Measurements from ENCODE around the gene SLC30A2.

The SLC30A2 gene

DNA sequence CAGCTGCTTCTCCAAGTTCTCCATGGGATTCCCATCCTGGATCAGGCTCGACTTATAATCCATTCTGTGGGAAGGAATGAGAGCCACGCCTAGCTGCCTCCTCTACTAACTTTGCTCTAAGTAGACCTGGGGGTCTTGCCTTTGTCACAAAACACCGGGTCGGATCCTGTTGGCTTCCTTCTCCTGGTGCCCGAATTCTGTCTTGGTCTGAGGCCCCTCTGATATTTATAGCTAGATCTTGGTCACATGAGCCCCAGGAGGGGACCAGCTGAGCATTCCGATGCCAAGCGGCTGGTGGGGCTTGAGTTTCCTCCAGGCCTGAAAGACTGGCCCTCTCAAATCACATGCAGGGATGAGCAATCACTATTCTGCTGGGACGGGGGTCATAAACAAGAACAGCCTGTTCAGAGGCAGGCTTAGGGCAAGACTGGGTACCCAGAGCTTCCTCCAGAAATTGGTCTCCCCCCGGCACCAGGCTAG is 21.6 kb upstream of the SLC30A2 start, which contains the start of gene TRIM63:
TSS of gene TRIM63 (minus strand) at position 199 of the 480 bp plus-strand sequence. CDS start at position 63, 136 bp downstream.
- DNase-seq: no peak

DNA sequence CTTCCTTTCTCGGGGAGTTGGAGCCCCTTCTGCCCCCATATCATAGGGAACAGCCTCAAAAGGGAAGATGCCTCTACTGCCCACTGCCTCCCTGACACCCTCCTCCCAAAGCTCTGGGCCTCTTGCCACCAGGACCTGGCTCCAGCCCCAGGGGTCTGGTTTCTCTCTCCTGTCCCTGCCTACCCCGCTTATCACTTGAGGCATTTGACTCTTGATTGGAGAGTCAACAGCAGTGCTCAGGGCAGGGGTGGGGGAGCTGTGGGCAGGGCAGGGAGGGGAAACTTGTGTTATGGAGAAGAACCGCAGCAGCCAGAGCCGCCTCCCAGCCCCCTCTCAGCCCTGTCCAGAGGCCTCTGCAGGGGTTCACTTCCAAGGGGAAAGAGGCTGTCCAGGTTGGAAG is 20.9 kb upstream of the SLC30A2 start:
- DNase-seq: no peak

DNA sequence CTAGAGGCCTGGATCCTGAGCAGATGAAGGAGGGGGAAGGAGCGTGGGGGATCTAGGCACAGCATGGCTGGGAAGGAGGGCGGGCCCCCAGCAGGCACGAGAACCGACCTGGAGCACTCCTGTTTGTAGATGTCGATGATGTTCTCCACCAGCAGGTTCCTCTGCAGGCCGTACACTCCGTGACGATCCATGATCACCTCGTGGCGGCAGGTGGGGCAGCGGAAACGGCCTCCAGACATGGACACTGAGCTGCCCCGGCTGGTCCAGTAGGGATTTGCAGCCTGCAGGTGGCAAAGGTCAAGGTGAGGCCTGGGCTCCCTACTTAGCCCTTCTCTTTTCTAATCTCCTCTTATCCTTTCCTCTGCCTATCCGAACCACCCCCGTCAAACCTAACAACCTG is 20.2 kb upstream of the SLC30A2 start:
- DNase-seq: no peak

DNA sequence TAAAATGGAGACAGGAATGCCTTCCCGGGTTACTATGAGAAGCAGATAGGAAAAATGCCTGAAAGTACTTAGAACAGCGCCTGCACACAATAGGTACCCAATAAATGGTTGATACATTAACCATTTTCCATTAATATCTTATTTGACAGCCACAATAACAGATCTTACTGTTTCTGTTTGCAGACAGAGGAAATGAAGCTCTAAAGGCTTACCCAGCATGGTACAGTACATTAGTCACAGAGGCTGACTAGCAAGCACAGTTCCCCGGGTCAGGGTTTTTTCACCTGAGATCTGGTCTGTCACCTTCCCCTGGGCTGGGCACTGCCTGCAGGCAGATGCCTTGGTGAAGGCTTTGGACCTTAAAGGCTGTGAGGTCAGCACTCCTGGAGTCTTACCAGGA is 18.6 kb upstream of the SLC30A2 start:
- no peak for DNase-seq

DNA sequence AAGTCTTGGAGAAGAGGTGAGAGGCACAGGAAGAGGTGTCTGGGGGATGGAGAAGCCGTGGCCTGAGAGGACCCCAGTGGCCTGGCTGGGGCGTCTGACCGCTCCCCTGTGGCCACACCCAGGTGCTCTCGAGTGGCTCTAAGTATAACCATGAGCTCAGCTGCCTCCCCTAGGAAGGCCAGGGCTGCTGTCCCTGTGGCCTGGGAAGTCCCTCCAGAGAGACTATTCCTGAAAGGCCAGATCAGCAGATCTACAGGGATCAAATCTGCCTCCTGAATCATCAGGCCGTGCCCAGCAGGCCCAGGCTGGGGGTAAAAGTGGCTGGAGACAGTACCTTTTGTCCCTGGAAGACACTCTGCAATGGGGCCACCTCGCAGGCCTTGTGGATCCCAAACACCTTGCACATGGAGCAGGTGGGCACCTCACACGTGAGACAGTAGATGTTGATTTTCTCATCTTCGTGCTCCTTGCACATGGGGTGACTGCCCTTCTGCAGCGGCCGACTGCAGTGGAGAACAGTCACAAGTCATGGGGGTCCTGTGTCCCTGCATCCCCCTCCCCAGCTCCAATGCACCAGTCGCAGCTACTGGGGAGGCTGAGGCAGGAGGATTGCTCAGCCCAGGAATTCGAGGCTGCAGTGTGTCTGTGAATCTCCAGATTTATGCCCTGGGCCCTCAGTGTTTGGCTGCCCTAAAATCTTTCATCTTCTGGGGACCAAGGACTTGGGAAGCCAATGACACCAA is 15.1 kb upstream of the SLC30A2 start:
- no peak for DNase-seq

DNA sequence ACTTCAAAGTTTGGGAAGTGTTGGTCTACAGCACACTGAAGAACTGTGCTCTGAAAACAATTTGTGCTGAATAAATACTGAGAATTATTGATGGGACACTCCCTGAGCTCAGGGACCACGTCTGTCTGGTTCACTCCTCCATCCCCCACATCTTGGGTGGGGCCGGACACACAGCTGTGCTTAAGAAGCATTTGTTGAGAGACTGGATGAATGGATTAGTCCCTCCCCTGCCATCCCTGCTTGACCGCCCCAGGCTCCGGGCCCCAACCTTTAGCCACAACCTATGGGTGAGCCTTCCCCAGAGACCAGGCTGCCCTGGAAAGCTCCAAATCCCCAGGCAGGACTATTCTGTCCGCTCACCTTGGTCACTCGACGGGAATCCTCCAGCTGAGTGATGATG is 14.0 kb upstream of the SLC30A2 start:
- no peak for DNase-seq

DNA sequence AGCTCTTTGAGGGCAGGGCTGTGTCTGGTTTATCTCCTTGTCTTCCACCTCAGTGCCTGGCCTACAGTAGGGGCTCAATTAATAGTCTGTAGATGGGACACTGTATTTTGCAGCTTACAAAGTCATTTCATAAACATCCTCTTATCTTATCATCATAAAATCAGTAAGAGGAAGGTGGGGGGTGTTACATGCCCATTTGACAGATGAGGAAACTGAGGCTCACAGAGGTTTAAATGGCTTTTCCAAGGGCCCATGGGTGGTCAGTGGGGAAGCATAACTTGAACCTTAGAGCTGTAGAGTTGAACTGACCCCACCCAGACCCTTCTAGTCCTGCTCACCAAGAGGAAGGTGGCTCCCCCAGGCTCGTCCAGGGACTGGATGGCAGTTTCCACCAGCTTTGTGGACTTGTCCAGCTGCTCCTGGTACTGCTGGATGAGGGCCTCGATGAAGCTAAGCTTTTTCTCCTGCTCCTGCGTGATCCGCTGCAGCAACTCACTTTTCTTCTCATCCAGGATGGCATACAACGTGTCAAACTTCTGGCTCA is 12.2 kb upstream of the SLC30A2 start:
- no peak for DNase-seq

DNA sequence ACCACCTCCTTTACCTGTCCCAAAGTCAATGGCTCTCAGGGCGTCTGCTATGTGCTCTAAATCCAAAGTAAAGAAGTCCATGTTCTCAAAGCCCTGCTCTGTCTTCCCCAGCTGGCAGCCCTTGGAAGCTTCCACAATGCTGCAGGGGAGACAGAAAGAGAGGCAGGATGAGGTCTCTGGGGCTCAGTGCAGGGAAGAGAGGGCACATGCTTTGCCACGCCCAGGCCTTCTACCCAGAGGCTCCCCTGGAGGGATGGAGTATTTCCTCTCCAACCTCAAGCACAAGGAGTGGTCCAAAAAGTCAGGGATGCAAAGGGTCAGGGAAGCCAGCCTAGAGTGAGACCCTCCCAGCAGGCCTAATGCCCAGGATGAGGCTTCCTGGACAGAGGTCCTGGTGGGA is 11.3 kb upstream of the SLC30A2 start:
- DNase-seq: no peak

DNA sequence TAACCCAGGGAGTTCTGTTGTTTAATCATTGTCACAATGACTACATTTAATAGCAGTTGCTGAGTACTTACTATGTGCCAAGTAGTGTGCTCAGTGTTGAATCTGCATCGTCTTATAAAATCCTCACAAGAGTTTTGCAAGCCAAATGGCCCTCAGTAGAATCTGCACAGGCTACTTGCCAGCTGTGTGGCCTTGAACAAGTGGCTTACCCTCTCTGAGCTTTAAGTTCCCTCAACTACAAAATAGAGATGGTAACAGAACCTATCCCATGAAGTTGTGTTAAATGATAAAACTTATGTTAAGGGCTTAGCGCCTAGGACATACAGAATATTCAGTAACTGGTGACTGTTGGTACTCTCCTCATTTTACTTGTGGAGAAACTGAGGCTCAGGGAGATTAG is 9.1 kb upstream of the SLC30A2 start:
- no peak for DNase-seq

DNA sequence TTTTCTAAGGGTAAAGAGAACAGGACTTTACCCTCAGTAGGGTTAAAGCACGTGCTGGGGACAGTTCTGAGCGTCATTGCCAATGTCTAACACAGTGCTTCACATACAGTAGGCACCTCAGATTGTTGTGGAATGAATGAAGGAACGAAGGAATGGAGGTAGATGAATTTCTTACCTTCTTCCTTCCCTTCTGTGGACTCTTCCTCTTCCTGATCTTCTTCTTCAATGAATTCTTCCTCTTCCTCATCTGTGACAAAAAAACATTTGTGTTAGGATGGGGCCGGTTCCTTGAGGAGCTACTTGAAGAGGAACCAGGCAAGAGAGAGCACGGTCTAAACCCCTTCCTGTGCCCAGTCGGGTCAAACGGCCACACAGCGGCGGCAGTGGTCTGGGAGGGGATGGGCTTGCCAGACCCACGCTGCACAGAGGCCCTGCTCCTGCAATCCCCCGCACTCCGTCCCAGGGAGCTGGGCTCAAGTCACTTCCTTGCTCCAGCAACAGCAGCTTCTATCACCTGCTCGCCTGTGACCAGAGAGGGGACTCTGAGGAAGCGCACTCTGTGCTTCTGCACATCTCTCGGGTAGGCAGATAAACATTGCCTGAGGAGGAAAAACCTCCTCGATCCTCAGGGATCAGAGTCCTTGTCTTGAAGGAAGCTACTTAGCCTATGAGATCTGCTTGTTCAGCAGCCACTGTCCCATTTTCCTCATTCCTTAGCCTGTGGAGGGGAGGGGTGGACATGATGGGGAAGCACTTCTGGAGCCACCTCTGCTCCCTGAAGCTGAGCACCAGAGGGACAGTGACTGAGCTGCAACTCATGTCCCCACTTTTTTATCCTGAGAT is 8.0 kb upstream of the SLC30A2 start:
- no peak for DNase-seq

DNA sequence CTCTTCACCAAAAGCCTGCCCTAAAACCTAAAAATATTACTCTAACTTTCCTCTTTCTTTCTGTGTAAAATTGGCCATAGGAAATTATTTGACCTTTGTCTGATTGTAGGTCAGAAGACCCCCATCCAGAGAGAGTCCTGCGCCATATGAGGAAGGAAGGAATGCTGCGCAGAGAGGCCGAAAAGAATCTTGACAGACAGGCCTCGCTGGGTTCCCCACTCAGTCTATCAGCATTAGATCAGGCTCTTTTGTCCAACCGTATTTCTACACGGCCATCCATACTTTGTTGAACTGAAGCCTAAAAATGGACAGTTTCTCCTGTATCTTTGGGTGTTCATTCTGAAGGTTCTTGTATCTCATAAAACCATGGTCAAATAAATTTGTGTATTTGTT is 4.3 kb upstream of the SLC30A2 start:
- no peak for DNase-seq

DNA sequence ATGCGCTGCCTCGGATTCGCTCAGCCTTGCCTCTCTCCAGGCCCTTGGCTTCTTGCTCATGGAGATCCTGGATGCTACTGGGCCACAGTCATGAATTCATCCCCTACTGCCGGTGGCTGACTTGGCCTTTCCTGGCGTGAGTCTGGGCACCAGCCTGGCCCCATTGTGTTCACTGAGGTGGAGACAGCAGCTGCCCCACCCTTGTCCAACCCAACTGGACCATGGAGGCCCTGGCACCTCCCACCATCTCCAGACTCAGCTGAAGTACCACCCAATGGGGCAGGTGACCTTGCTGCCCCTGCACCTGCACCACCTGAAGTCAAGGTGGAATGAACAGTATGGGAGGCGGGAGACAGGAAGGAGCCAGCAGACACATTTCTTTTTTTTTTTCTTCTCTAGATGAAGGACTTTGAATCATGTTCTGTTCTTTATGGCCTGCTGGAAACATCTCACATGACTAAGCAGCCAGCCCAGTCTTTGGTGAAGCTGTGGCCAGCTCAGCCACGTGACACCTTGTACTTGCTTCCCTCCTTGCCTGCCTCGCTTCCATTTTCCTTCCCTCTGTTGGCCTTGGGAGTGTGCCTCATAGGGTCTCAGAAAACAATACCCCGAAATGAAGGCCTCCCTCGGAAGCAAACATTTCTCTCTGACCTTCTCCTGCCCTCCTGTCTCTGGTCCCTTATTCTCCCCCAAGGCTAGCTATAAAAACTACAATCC is 3.8 kb upstream of the SLC30A2 start:
- no peak for DNase-seq

DNA sequence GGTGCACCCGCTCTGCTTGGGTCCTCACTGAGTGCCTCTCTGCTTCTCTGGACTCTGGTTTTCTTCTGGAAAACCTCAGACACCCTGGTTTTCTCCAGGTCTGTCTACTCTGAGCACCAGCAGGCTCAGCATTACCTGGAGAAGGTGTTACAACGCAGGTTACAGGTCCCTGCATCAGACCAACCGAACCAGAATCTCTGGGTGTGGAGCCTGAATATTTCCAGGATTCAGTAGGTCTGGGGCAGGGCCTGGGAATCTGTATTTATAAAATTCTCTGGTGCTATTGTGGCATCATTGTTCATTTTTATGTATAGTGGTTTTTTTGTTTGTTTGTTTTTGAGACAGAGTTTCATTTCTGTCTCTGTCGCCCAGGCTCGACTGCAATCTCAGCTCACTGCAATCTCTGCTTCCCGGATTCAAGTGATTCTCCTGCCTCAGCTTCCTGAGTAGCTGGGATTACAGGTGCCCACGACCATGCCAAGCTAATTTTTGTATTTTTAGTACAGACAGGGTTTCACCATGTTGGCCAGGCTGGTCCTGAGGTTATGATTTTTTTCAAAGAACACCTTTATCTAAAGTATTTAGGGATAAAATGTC is 1.5 kb upstream of the SLC30A2 start:
- no peak for DNase-seq

DNA sequence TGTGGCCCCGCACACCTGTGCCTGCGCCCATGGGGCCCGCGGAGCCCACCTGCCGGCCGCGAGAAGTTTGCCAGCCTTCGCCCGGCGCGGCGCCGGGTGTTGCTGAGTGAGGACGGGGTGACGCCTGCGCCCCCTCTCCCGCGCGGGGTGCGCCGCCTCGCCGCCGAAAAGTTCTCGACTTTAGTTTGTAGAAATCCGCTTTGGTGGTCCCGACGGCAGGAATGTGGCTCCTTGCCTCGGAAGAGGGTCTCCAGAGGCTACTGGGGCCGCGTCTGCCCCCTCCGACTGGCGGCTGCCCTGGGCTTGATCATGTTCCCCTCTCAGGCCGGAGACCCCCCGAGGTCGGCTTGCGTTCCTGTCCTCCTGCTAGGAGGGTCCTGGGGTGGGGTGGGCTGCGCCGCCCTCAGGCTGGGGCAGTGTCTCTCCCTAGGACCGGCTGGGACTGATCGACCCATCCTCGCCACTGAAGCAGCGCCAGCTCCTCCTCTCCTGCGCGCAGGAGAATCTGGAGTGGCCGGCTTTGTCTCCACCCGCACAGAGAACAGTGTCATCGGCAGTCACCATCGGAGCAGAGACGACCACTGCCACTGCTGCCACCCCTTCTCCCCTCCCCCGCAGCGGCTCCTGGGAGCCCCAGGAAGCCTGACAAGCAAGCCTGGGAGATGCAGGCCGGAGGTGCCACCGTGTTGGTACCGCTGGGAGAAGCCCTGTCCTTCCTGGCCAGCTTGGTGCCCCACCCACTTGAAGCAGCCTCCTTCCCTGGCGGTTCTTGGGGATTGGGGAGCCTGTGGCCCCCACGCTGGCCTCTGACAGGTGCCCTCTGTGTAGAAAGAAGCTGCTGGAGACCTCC is 553 bp upstream of the SLC30A2 start:
- no peak for DNase-seq

DNA sequence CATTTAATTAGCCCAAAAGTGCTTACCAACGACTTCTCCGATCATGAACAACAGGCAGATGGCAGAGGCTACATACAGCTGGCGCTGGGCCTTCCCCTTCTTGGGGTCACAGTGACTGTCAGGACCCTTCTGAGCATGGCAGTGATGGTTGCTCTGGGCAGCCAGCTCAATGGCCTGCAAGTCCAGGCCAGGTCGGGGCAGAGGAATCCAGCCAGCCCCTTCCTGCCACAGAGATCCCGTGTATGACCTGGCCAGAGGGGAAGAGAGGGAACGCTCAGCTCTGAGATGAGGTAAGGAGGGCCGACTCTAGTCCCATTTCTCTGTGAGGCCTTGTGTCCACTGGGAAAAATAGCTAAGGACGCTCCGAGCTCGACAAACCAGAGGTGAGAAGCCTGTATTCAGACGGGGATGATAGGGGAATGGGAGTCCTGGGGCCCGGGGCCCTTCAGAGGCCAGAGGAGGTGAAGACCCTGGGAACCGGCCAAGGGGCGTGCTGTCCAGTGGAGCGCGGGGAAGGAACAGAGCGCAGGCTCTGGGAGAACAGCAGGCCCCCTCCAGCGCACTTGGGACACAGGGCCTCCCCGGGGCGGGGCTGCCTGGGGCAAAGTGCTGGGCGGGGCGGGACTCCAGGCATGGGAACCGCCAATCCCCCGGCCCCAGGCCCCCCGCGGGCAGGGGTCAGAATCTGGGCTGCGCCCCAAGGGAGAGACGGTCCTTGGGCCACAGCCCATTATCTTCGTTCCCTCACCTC is 772 bp downstream of the SLC30A2 start:
- DNase-seq: no peak

DNA sequence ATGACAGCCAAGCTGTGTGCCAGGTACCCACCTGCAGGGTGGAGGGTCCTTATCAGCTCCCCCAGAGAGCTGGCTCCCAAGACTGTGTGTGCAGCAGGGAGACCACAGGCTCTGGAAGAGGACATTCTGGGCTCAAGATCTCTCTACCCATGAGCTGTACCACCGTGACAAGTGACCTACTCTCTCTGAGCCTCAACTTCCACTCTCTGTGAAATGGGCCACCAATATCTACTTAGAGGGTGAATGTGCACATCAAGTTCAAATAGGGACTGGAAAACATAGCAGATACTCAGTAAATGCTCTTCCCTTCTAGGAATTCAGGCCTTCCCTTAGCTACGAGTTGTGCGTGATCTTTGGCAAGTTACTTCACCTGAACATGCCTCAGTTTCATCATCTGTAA is 1.5 kb downstream of the SLC30A2 start:
- DNase-seq: no peak

DNA sequence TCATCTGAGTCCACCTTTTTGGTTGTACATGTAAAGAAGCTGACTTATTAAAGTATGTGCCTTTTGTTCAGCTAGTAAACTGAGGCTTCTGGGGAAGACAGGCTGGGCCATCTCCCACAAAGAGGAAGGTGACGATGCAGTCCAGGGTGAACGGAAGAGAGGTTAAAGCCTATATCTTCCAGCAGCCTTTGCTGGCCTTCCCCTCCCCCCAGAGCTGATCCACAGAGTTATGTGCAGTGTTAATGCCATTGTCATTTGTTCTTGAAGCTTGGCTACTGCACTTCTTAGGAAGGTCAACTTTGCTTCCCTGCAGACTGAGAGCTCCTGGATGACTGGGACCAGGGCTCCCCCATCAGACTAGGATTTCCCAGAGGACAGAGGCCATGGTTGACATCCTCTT is 2.2 kb downstream of the SLC30A2 start:
- no peak for DNase-seq

DNA sequence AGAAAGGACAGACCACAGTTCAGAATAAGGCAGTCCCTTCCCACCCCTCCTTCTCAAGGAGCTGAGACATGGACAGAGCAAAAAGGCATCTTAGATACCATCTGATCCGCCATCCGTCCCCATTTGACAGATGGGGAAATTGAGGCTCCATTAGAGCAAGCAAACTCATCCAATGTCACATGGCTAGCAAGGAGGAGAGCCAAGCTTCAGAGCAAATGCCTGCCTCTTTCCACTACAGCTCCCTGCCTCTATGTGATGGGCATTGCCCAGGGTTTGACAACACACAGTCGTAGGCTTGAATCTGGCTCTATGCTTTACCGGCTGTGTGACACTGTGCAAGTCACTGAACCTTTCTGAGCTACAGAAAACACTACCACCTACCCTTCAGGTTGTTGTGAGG is 3.9 kb downstream of the SLC30A2 start:
- no peak for DNase-seq

DNA sequence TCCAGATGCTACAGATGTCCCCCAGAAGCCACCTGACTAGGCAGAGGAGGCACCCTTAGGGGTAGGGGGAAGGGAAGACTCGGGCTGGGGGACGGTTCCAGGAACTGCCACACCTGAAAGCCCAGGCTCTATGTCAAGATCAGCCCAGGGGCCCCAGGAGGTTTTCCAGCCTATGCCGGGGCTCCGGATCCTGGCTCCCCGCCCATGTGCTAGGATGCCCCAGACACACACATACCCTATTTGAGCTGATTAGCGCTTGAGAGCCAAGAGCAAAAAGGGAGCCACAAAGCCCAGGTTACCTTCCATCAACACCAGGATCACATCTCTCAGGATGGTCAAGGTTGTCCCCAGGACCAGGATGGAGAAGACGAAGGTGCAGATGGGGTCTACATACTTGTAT is 4.5 kb downstream of the SLC30A2 start:
- DNase-seq: no peak

DNA sequence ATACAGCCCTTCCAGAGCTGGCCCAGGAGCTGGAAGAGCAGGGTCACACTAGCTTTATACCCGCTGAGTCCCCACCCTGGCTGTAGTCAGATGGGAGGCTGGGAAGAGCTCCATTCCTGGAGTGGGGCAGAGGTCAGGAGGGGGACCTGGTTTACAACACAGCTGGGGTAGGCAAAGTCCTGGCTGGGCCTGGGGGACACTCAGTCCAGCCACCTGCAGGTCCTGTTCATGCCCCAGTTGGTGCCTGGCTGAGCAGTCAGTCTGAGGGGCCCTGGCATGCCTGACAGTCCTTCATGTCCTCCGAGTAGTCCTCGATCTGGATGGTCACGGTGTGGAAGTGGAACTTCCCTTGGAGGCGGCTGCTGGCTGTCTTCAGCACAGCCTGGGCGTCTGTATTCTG is 7.0 kb downstream of the SLC30A2 start:
- DNase-seq: no peak

DNA sequence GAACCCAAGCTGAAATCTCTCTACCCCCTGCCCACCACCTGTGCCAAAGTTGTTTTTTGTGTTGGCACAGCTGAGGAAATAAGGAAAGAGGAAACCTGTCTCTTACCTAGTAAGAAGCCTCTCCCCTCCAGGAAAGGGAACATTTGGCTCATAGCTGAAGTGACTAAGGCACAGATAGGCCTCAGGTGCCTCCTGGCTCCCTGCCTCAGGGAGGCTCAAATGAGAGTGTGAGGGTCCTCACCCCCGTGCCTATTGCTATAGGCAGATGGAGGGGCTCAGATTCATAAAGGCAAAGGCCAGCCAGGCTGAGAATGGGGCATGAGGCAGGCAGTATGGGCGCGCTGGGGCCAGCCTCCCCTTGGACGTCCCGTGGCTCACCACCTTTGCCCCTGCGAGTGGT is 7.4 kb downstream of the SLC30A2 start:
- DNase-seq: no peak

All from right forelimb (tissue), 1 donor.